HCT116 (cell line): ENCODE results near the gene CPNE5. TPM values are rescaled to one million over a fixed set of nuclear protein-coding genes. Genes with fewer than 3 reads are reported as not detected.
A peak's percentile ranks its signal among the peaks of the same experiment; 100 is the strongest.

Source experiments
- ATAC-seq: fragments of 200-7000 bp; cut with Tn5 transposase; 2 replicates; pipeline ENCODE4 v1.9.1; 2020; ENCODE audit warnings: mild to moderate bottlenecking, moderate library complexity
- BruUV-seq: library from RNA; stranded (reverse); fragments of 400-500 nt; replicated peaks from 2 replicates; lab custom pipeline; 2021; lab: Mats Ljungman, UMichigan
- CTCF ChIA-PET: fragments of 300-600 bp; sonication (Branson Sonifier 250); formaldehyde crosslinking; loops from one replicate; lab custom pipeline; 2021; ENCODE audit warnings: antibody characterized with exemption; lab: Charles Lee
- POLR2A ChIA-PET: fragments of 300-600, 350-600 bp; sonication (Branson Sonifier 250); formaldehyde crosslinking; loops from one replicate; lab custom pipeline; 2021; ENCODE audit warnings: antibody characterized with exemption; lab: Charles Lee
- RAD21 ChIA-PET, 2 experiments: fragments of 300-600 bp; sonication (Branson Sonifier 250); formaldehyde crosslinking; loops; one replicate each; lab custom pipeline; 2023; ENCODE audit warnings: low total read pairs in 2 of 2; ENCODE audit not compliant: uncharacterized antibody in 2 of 2, unreplicated experiment in 2 of 2, low non-redundant PET in 1 of 2; lab: Charles Lee
- DNase-seq: peaks from one replicate; pipeline ENCODE4 v3.0.0-alpha.2; 2010; ENCODE audit warnings: low read depth, low spot score
- H2AFZ ChIP-seq: fragments of 200-600 bp; shearing (Covaris generic), sonication (generic); 2 replicates; pipeline ENCODE4 v1.6.1; 2017; ENCODE audit warnings: low read depth, mixed run types, mixed read lengths, antibody characterized with exemption, low read length; ENCODE audit not compliant: poor library complexity, severe bottlenecking
- H3K27ac ChIP-seq: 2 replicates; pipeline ENCODE4 v1.5.1; 2012; ENCODE audit warnings: low read depth, low read length
- H3K27me3 ChIP-seq: fragments of 200-600 bp; sonication (generic); 2 replicates; pipeline ENCODE4 v1.6.1; 2016; ENCODE audit warnings: mixed run types, low read length, mixed read lengths; ENCODE audit not compliant: insufficient read depth
- H3K36me3 ChIP-seq, 2 experiments: fragments of 200-500 bp in 1 of 2; fragments of 200-600 bp in 1 of 2; sonication (Bioruptor generic) in 1 of 2; sonication (generic) in 1 of 2; 2 replicates each; pipeline versions ENCODE4 v1.5.1 to v1.6.1; 2014 to 2016; ENCODE audit warnings: low read length in 2 of 2, inconsistent platforms in 1 of 2, mixed read lengths in 1 of 2, mixed run types in 1 of 2; ENCODE audit not compliant: insufficient read depth in 2 of 2, control insufficient read depth in 1 of 2
- H3K4me1 ChIP-seq, 2 experiments: fragments of 200-600 bp in 1 of 2; sonication (generic) in 1 of 2; 2 replicates each; pipeline versions ENCODE4 v1.5.1 to v1.6.1; 2012 to 2017; ENCODE audit warnings: low read length in 2 of 2, inconsistent platforms in 1 of 2, mild to moderate bottlenecking in 1 of 2, mixed read lengths in 1 of 2, mixed run types in 1 of 2, moderate library complexity in 1 of 2; ENCODE audit not compliant: insufficient read depth in 2 of 2, control insufficient read depth in 1 of 2
- H3K4me2 ChIP-seq: fragments of 200-600 bp; sonication (generic); 2 replicates; pipeline ENCODE4 v1.6.1; 2017; ENCODE audit warnings: mixed run types, low read length, mixed read lengths
- H3K4me3 ChIP-seq, 2 experiments: fragments of 200-600 bp in 1 of 2; sonication (generic) in 1 of 2; replicated peaks in 1 of 2; 2 replicates each; pipeline ENCODE4 v1.5.1; 2011 to 2016; ENCODE audit warnings: low read length in 2 of 2, control low read depth in 1 of 2, low read depth in 1 of 2, mild to moderate bottlenecking in 1 of 2, mixed read lengths in 1 of 2, mixed run types in 1 of 2
- H3K79me2 ChIP-seq: fragments of 200-600 bp; sonication (generic); 2 replicates; pipeline ENCODE4 v1.6.1; 2017; ENCODE audit warnings: mild to moderate bottlenecking, mixed run types, low read length, moderate library complexity, mixed read lengths; ENCODE audit not compliant: insufficient read depth
- H3K9ac ChIP-seq: fragments of 200-600 bp; sonication (generic); 2 replicates; pipeline ENCODE4 v1.6.1; 2016; ENCODE audit warnings: low read length, mixed read lengths
- H3K9me2 ChIP-seq: fragments of 200-600 bp; sonication (generic), shearing (Covaris generic); 2 replicates; pipeline ENCODE4 v1.6.1; 2017; ENCODE audit warnings: mixed run types, mild to moderate bottlenecking, moderate library complexity; ENCODE audit not compliant: insufficient read depth
- H3K9me3 ChIP-seq, 2 experiments: fragments of 200-500 bp in 1 of 2; fragments of 200-600 bp in 1 of 2; sonication (Bioruptor generic) in 1 of 2; sonication (generic) in 1 of 2; 2 replicates each; pipeline ENCODE4 v1.6.1; 2014 to 2017; ENCODE audit warnings: low read length in 2 of 2, mixed read lengths in 2 of 2, inconsistent platforms in 1 of 2, low read depth in 1 of 2, mild to moderate bottlenecking in 1 of 2, mixed run types in 1 of 2, moderate library complexity in 1 of 2; ENCODE audit not compliant: control insufficient read depth in 1 of 2, insufficient read depth in 1 of 2
- H4K20me1 ChIP-seq: fragments of 200-600 bp; sonication (generic), shearing (Covaris generic); 2 replicates; pipeline ENCODE4 v1.6.1; 2017; ENCODE audit warnings: mixed run types, mild to moderate bottlenecking, moderate library complexity; ENCODE audit not compliant: insufficient read depth
- ATF3 ChIP-seq: IDR thresholded peaks from 2 replicates; pipeline ENCODE4 v1.6.1; 2012
- CTCF ChIP-seq, 3 experiments: fragments of 200-600 bp in 1 of 3; sonication (generic) in 1 of 3; IDR thresholded peaks in 2 of 3; conservative IDR thresholded peaks in 1 of 3; 2 replicates each; pipeline ENCODE4 v1.5.1; 2012 to 2017; ENCODE audit warnings: low read depth in 2 of 3, low read length in 2 of 3, antibody characterized with exemption in 1 of 3, borderline replicate concordance in 1 of 3, control low read depth in 1 of 3, mild to moderate bottlenecking in 1 of 3, mixed read lengths in 1 of 3, mixed run types in 1 of 3, moderate library complexity in 1 of 3; ENCODE audit not compliant: insufficient read depth in 1 of 3
- EGR1 ChIP-seq: IDR thresholded peaks from 2 replicates; pipeline ENCODE4 v1.6.1; 2012; ENCODE audit warnings: low read depth
- JUND ChIP-seq: IDR thresholded peaks from 2 replicates; pipeline ENCODE4 v1.6.1; 2012
- POLR2A ChIP-seq: IDR thresholded peaks from 2 replicates; pipeline ENCODE4 v1.7.0; 2011; ENCODE audit warnings: borderline replicate concordance; ENCODE audit not compliant: insufficient read depth, insufficient read length; ENCODE audit errors: extremely low read depth
- POLR2AphosphoS5 ChIP-seq: IDR thresholded peaks from 2 replicates; pipeline ENCODE4 v1.6.1; 2011; ENCODE audit warnings: mild to moderate bottlenecking, low read depth, low read length, moderate library complexity
- RAD21 ChIP-seq: IDR thresholded peaks from 2 replicates; pipeline ENCODE4 v1.6.1; 2012; ENCODE audit warnings: low read depth, mild to moderate bottlenecking
- SIN3A ChIP-seq: IDR thresholded peaks from 2 replicates; pipeline ENCODE4 v1.6.1; 2012; ENCODE audit warnings: low read depth
- SP1 ChIP-seq: IDR thresholded peaks from 2 replicates; pipeline ENCODE4 v1.6.1; 2012; ENCODE audit warnings: low read depth
- SRF ChIP-seq: IDR thresholded peaks from 2 replicates; pipeline ENCODE4 v1.6.1; 2012; ENCODE audit warnings: low read depth
- TCF7L2 ChIP-seq: IDR thresholded peaks from 2 replicates; pipeline ENCODE4 v1.7.0; 2011; ENCODE audit warnings: borderline replicate concordance, inconsistent platforms; ENCODE audit not compliant: insufficient read depth, insufficient read length; ENCODE audit errors: extremely low read depth
- ZNF274 ChIP-seq: fragments of 200-500 bp; sonication (Bioruptor generic); IDR thresholded peaks from 2 replicates; pipeline ENCODE4 v1.6.1; 2014; ENCODE audit warnings: mild to moderate bottlenecking, low read depth, low read length, inconsistent platforms
- intact Hi-C: fragments of 100-400 bp; cut with micrococcal nuclease; formaldehyde crosslinking; loops from 2 replicates; pipeline ENCODE4 v1.10.0; 2022
- total RNA-seq: library from RNA; stranded (reverse); gene quantifications from one replicate; pipeline ENCODE4 v1.2.1, GENCODE V29; 2021; ENCODE audit not compliant: unreplicated experiment

CPNE5 gene
- total RNA-seq, 1 experiment from 2014 or later, result not detected

DNA sequence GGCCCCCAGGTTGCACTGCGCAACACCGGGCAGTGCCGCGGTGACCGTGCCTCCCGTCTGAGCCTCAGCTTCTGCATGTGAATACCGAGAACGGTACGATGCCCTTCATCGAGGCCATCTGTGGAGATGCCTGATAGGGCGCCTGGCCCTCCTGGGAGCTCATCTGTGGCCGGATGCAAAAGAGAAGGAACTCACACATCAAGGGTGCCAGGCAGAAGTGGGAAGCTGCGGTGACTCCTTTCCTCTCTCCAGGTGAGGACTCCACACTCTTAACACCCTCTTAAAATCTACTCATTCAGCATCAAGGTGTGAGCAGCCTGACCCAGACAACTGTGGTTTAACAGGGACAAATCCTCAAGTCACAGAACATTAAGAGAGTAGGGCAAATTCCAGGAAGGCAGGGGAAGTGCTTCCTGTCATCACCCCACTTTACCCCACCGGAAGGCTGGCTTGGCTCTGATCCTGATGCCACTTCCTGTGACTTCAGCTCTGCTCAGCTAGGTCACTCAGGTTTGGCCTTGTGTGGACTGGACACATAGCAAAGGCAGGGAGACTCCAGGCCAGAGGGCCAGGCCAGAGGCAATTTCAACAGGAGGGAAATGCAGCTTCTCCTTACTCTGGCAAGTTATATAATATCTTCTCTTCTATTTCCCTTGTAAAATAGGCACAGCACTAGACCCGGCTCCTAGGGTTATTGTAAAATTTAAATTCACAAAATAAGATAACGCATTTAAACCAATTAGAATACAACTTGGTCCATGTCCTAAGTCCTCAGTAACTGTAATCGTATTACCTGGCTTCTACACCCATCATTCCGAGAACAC lies 69.4 kb downstream of the CPNE5 start:
- no peak overlapping the region for H3K9ac ChIP-seq
- no peaks in the 10 kb centered on the region for H3K79me2 ChIP-seq
- ATAC-seq (no peak), DNase-seq (no peak)
- H3K4me2 ChIP-seq, result peak overlapping the region; percentile 28; the same call in 1 of the 2 replicates
- H3K9me3 ChIP-seq, result no peaks in the 10 kb centered on the region
- intact Hi-C loops, result loop anchor here (5.0 kb wide), 1 partner anchor 102 kb away; the partner anchor contains the start of gene PPIL1
- no peak overlapping the region for H3K4me3 ChIP-seq
- no peaks in the 10 kb centered on the region for H4K20me1 ChIP-seq
- POLR2A ChIA-PET, result no interaction called here
- CTCF ChIA-PET, result interaction anchor here (1.6 to 3.9 kb wide), 3 partner anchors 11 to 248 kb away, joined by 6 to 16 read pairs (median 12); no protein-coding TSS in a partner anchor
- no peak overlapping the region for H3K27ac ChIP-seq
- no peaks in the 10 kb centered on the region for H3K36me3 ChIP-seq
- TF ChIP-seq POLR2AphosphoS5 (no peak), RAD21 (no peak), ZNF274 (no peak), CTCF (IDR thresholded peaks at IDR 0.05 in 2 of 3, conservative IDR thresholded peaks at IDR 0.05 in 1 of 3; ENCODE audit: borderline replicate concordance in 1 of 3, insufficient read depth in 1 of 3, low read depth in 2 of 3, low read length in 2 of 3) (no peak), TCF7L2 (no peak), POLR2A (no peak), JUND (no peak), SP1 (no peak), ATF3 (no peak), EGR1 (no peak), SRF (no peak), SIN3A (no peak)
- H3K4me1 ChIP-seq, result peaks cover 0 to 10% of the 10 kb centered on the region in 2 experiments; a peak in 2 of 4 replicates
- RAD21 ChIA-PET, result no interaction called here
- H3K27me3 ChIP-seq, result no peaks in the 10 kb centered on the region
- no peak overlapping the region for H2AFZ ChIP-seq
- H3K9me2 ChIP-seq, result no peaks in the 10 kb centered on the region
- BruUV-seq, result no TSS peak
